Ovary (tissue), 9 donors: ENCODE measurements around the gene ARMH3. TPM values are rescaled to one million over a fixed set of nuclear protein-coding genes. Genes with fewer than 3 reads are reported as not detected.

Source experiments
- DNase-seq, 5 donors: peaks; one replicate each; pipeline ENCODE4 v3.0.0-alpha.2; 2019 to 2020
- H3K27ac ChIP-seq, 2 donors: fragments of 200-600 bp; one replicate each; pipeline versions ENCODE4 v1.5.1 to v1.8.0; 2019 to 2022
- H3K27me3 ChIP-seq: fragments of 200-600 bp; one replicate; pipeline ENCODE4 v1.8.0; 2022
- H3K36me3 ChIP-seq: fragments of 200-600 bp; sonication (generic); one replicate; pipeline ENCODE4 v1.5.1; 2019
- H3K4me1 ChIP-seq: one replicate; pipeline ENCODE4 v1.8.1; 2013; ENCODE audit warnings: mild to moderate bottlenecking, moderate library complexity; ENCODE audit not compliant: insufficient read depth
- H3K4me3 ChIP-seq: fragments of 200-600 bp; sonication (generic); one replicate; pipeline ENCODE4 v1.5.1; 2017
- H3K9me3 ChIP-seq, 2 donors: fragments of 200-600 bp in 1 of 2; sonication (generic) in 1 of 2; one replicate each; pipeline versions ENCODE4 v1.5.1 to v1.8.1; 2013 to 2019; ENCODE audit warnings: mild to moderate bottlenecking in 1 of 2, moderate library complexity in 1 of 2
- EP300 ChIP-seq: sonication (generic); formaldehyde crosslinking; IDR thresholded peaks from one replicate; pipeline ENCODE4 v1.6.1; 2017; ENCODE audit warnings: antibody characterized with exemption
- POLR2A ChIP-seq: fragments of 450-650 bp; IDR thresholded peaks from one replicate; pipeline ENCODE4 v1.6.1; 2017; ENCODE audit warnings: antibody characterized with exemption, mild to moderate bottlenecking, moderate library complexity
- WGBS, 3 donors: extraction: QIAGEN DNeasy Blood & Tissue Kit in 1 of 3; methylation state at CpG; one replicate each; pipeline versions ENCODE4 v1.1.5 to v1.1.7; 2013 to 2017; 5-methylcytosine and 5-hydroxymethylcytosine counted together
- intact Hi-C, 4 donors: fragments of 100-400 bp; cut with DNase I; formaldehyde crosslinking; loops; one replicate each; pipeline versions ENCODE4 v1.11.0 to v1.15.1; 2022 to 2023
- polyA plus RNA-seq, 2 donors: library from polyadenylated mRNA; stranded (reverse); fragments of 200-250 nt in 1 of 2; fragments of 350-450 nt in 1 of 2; fragmentation: Illumina TruSeq in 1 of 2; extraction: RNeasy Lipid Tissue Mini Kit (QIAGEN cat#74804) in 1 of 2; gene quantifications; one replicate each; pipeline ENCODE4 v1.2.3, GENCODE V29; 2013 to 2014
- total RNA-seq, 7 donors: library from RNA; depleted of rRNA in 2 of 7; stranded (reverse); fragments of >200 nt in 2 of 7; fragmentation: NEBNext Ultra II Directional in 3 of 7; extraction: Animal tissue kit (Norgen Biotek cat#: 25700) in 3 of 7; gene quantifications; one replicate each; pipeline versions ENCODE4 v1.1.0 to v1.2.4, GENCODE V29; 2016 to 2023
- TF ChIP-seq, protein P1 (sequence below), 3 donors: fragments of 450-650 bp in 2 of 3; fragments of 200-600 bp in 1 of 3; IDR thresholded peaks; one replicate each; pipeline versions ENCODE4 v1.5.1 to v1.8.0; 2016 to 2022; ENCODE audit warnings: antibody characterized with exemption in 3 of 3, mild to moderate bottlenecking in 1 of 3
- donor health status: DM: no; HTN: no; CAD: no; lungs with moderate emphysema.
- donor health status: DM: no; HTN: no; CAD: no.
- donor health status: Bipolar disorder and iron deficiency.
- donor health status: DM: yes; HTN: yes; CAD: no.
- donor health status: DM: no; HTN: no; CAD: no.
- donor health status: DM: yes; HTN: yes; CAD: no.

The ARMH3 gene
- total and polyA plus RNA-seq, 9 donors, result 9.1 to 24.2 (median 18.1) TPM

GRCh38 chr10:101952191-101952590, 103.8 kb downstream of the ARMH3 start:
- no peak overlapping the region for H3K27ac ChIP-seq
- TF ChIP-seq, protein P1, sequence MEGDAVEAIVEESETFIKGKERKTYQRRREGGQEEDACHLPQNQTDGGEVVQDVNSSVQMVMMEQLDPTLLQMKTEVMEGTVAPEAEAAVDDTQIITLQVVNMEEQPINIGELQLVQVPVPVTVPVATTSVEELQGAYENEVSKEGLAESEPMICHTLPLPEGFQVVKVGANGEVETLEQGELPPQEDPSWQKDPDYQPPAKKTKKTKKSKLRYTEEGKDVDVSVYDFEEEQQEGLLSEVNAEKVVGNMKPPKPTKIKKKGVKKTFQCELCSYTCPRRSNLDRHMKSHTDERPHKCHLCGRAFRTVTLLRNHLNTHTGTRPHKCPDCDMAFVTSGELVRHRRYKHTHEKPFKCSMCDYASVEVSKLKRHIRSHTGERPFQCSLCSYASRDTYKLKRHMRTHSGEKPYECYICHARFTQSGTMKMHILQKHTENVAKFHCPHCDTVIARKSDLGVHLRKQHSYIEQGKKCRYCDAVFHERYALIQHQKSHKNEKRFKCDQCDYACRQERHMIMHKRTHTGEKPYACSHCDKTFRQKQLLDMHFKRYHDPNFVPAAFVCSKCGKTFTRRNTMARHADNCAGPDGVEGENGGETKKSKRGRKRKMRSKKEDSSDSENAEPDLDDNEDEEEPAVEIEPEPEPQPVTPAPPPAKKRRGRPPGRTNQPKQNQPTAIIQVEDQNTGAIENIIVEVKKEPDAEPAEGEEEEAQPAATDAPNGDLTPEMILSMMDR (IDR thresholded peaks at IDR 0.05), result no peak
- intact Hi-C loops, result no loop called here
- no peak for DNase-seq
- WGBS, 3 donors, result 94 to 99% (median 97%) methylated on average over 2 of the region's 2 CpGs
- no peaks in the 10 kb centered on the region for H3K9me3 ChIP-seq
- no peaks in the 10 kb centered on the region for H3K27me3 ChIP-seq
- H3K4me3 ChIP-seq, result no peak overlapping the region
- no peaks in the 10 kb centered on the region for H3K36me3 ChIP-seq
- H3K4me1 ChIP-seq, result no peaks in the 10 kb centered on the region

DNA sequence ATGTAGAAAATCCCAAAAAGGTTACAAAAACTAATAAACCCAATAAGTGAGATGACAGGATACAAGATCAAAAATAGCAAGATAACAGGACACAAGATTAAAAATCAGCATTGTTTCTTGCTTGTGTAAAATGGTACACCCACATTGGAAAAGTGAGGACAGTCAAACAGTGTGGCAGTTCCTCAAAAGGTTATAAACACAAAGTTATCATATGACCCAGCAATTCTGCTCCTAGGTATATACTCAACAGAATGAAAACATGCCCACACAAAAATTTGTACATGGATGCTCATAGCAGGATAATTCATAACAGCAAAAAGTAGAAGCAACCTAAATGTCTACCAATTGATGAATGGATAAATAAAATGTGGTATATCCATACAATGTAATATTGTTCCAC, 105.8 kb downstream of the ARMH3 start:
- DNase-seq, result no peak
- H3K4me1 ChIP-seq, result no peaks in the 10 kb centered on the region
- intact Hi-C loops, result no loop called here
- TF ChIP-seq, protein P1 (IDR thresholded peaks at IDR 0.05), result no peak
- TF ChIP-seq EP300, result no peak
- no peak for TF ChIP-seq POLR2A
- H3K27ac ChIP-seq, result no peak overlapping the region
- no peak overlapping the region for H3K4me3 ChIP-seq
- H3K36me3 ChIP-seq, result no peaks in the 10 kb centered on the region
- H3K9me3 ChIP-seq, result no peaks in the 10 kb centered on the region
- no peaks in the 10 kb centered on the region for H3K27me3 ChIP-seq

GRCh38 chr10:101941871-101942270, 114.1 kb downstream of the ARMH3 start:
- Histone ChIP-seq H3K4me3 (no peak overlapping the region), H3K27me3 (no peaks in the 10 kb centered on the region), H3K9me3 (no peaks in the 10 kb centered on the region), H3K36me3 (no peaks in the 10 kb centered on the region), H3K27ac (no peak overlapping the region), H3K4me1 (peaks cover 15% of the 10 kb centered on the region)
- intact Hi-C loops, result no loop called here
- TF ChIP-seq EP300, result no peak
- TF ChIP-seq, protein P1 (IDR thresholded peaks at IDR 0.05), result no peak
- no peak for TF ChIP-seq POLR2A
- DNase-seq, result no peak
- 41 to 70% (median 62%) methylated on average over 1 of the region's 1 CpG for WGBS, 3 donors

- Histone ChIP-seq H3K4me3 (no peak overlapping the region), H3K36me3 (no peaks in the 10 kb centered on the region), H3K27me3 (no peaks in the 10 kb centered on the region), H3K9me3 (no peaks in the 10 kb centered on the region), H3K27ac (no peak overlapping the region), H3K4me1 (peaks cover 15% of the 10 kb centered on the region)
- intact Hi-C loops, result no loop called here
- WGBS, 3 donors, result 93 to 100% (median 97%) methylated on average over 1 of the region's 1 CpG
- no peak for DNase-seq
- TF ChIP-seq POLR2A, result no peak
- no peak for TF ChIP-seq EP300
- TF ChIP-seq, protein P1 (IDR thresholded peaks at IDR 0.05), result no peak
These were observed 115.1 kb downstream of the ARMH3 start for GRCh38 chr10:101940916-101941315.

- 18 to 27% (median 24%) methylated on average over 3 of the region's 3 CpGs for WGBS, 3 donors
- no peaks in the 10 kb centered on the region for H3K27me3 ChIP-seq
- intact Hi-C loops, result loop anchor here in 1 of 4 donors (5.0 kb wide), 1 partner anchor 182 kb away; no protein-coding TSS in a partner anchor
- no peak overlapping the region for H3K27ac ChIP-seq
- H3K36me3 ChIP-seq, result no peaks in the 10 kb centered on the region
- peaks cover 13% of the 10 kb centered on the region for H3K4me1 ChIP-seq
- no peaks in the 10 kb centered on the region for H3K9me3 ChIP-seq
- TF ChIP-seq POLR2A (no peak), EP300 (no peak)
- TF ChIP-seq, protein P1 (IDR thresholded peaks at IDR 0.05), result no peak
- H3K4me3 ChIP-seq, result no peak overlapping the region
- no peak for DNase-seq
These were observed 116.2 kb downstream of the ARMH3 start for GRCh38 chr10:101939729-101940128.
